Measurements from ENCODE around the gene MAML2. TPM values are rescaled to one million over a fixed set of nuclear protein-coding genes. Genes with fewer than 3 reads are reported as not detected.

Gene MAML2
- polyA plus RNA-seq, 3 donors: 0.57 to 7.6 (median 1.2) TPM

DNA sequence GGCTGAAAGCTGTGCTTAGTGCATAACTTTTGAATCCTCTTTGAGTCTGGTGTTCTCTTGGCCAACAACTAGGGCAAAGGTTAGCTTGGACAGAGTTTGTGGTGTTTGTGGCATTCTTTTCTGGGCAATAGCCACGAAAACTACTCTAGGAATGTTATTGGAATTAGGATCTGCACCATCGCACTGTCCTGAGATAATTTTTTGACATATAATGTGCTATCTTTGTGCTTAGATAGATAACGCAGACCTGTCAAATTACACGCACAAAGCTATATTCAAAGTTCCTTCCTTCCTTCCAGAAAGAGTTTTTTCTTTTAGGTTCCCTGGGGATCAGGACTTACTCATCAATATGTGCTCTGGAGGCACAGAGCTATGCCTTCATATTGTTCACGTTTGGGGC lies 252.3 kb downstream of the MAML2 start:
- H3K27ac Mint-ChIP-seq: no peak overlapping the region
- Histone ChIP-seq H3K79me2 (ENCODE audit: insufficient read depth, low read length) (no peaks in the 10 kb centered on the region), H3K27ac (ENCODE audit: low read depth in 1 of 2, low read length in 2 of 2) (no peak overlapping the region), H3K36me3 (replicated peaks in 1 of 2; ENCODE audit: control insufficient read depth in 1 of 2, insufficient read depth in 2 of 2, low read length in 2 of 2) (peaks cover 3 to 22% of the 10 kb centered on the region in 2 donors), H3K9me3 (replicated peaks in 1 of 2; ENCODE audit: control insufficient read depth in 1 of 2, insufficient read depth in 1 of 2, low read length in 2 of 2) (no peaks in the 10 kb centered on the region), H2AFZ (ENCODE audit: insufficient read depth, low read depth, low read length, poor library complexity, severe bottlenecking) (no peak overlapping the region), H3K4me3 (replicated peaks in 1 of 3; ENCODE audit: low read depth in 2 of 3, low read length in 3 of 3) (no peak overlapping the region), H3K27me3 (ENCODE audit: control insufficient read depth in 2 of 2, insufficient read depth in 2 of 2, low read length in 2 of 2) (no peaks in the 10 kb centered on the region), H4K20me1 (ENCODE audit: insufficient read depth, low read length) (peaks cover 14% of the 10 kb centered on the region), H3K4me2 (replicated peaks; ENCODE audit: extremely low read depth, low read length, poor library complexity, severe bottlenecking) (no peak overlapping the region), H3K9ac (ENCODE audit: insufficient read depth, low read length, poor library complexity, severe bottlenecking) (no peak overlapping the region), H3K4me1 (ENCODE audit: control insufficient read depth in 1 of 2, insufficient read depth in 2 of 2, low read length in 2 of 2) (no peaks in the 10 kb centered on the region)
- H3K4me3 Mint-ChIP-seq: no peak overlapping the region
- no peaks in the 10 kb centered on the region for H3K27me3 Mint-ChIP-seq (ENCODE audit: low read depth in 3 of 3)
- peaks cover 15 to 26% of the 10 kb centered on the region in 2 donors for H3K36me3 Mint-ChIP-seq
- peaks cover 0 to 1% (median 0%) of the 10 kb centered on the region in 7 donors for H3K9me3 Mint-ChIP-seq
- WGBS (ENCODE audit: insufficient coverage): 100% methylated on average over 2 of the region's 5 CpGs
- H3K4me1 Mint-ChIP-seq: no peaks in the 10 kb centered on the region
- TF ChIP-seq, protein P1, sequence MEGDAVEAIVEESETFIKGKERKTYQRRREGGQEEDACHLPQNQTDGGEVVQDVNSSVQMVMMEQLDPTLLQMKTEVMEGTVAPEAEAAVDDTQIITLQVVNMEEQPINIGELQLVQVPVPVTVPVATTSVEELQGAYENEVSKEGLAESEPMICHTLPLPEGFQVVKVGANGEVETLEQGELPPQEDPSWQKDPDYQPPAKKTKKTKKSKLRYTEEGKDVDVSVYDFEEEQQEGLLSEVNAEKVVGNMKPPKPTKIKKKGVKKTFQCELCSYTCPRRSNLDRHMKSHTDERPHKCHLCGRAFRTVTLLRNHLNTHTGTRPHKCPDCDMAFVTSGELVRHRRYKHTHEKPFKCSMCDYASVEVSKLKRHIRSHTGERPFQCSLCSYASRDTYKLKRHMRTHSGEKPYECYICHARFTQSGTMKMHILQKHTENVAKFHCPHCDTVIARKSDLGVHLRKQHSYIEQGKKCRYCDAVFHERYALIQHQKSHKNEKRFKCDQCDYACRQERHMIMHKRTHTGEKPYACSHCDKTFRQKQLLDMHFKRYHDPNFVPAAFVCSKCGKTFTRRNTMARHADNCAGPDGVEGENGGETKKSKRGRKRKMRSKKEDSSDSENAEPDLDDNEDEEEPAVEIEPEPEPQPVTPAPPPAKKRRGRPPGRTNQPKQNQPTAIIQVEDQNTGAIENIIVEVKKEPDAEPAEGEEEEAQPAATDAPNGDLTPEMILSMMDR (IDR thresholded peaks at IDR 0.05): no peak
- DNase-seq: no peak
- intact Hi-C loops (cut with micrococcal nuclease): no loop called here

- no peak overlapping the region for H2AFZ ChIP-seq (ENCODE audit: insufficient read depth, low read depth, low read length, poor library complexity, severe bottlenecking)
- H3K4me1 ChIP-seq (ENCODE audit: control insufficient read depth in 1 of 2, insufficient read depth in 2 of 2, low read length in 2 of 2): no peaks in the 10 kb centered on the region
- intact Hi-C loops (cut with micrococcal nuclease): no loop called here
- H3K36me3 ChIP-seq (replicated peaks in 1 of 2; ENCODE audit: control insufficient read depth in 1 of 2, insufficient read depth in 2 of 2, low read length in 2 of 2): peaks cover 3 to 22% of the 10 kb centered on the region in 2 donors
- DNase-seq: no peak
- WGBS (ENCODE audit: insufficient coverage): no CpG with 5 or more reads among the region's 3 CpGs
- H3K4me3 ChIP-seq (replicated peaks in 1 of 3; ENCODE audit: low read depth in 2 of 3, low read length in 3 of 3): no peak overlapping the region
- H3K9ac ChIP-seq (ENCODE audit: insufficient read depth, low read length, poor library complexity, severe bottlenecking): no peak overlapping the region
- H3K4me1 Mint-ChIP-seq: no peaks in the 10 kb centered on the region
- no peak overlapping the region for H3K27ac Mint-ChIP-seq
- H3K9me3 Mint-ChIP-seq: peaks cover 0 to 1% (median 0%) of the 10 kb centered on the region in 7 donors
- TF ChIP-seq, protein P1 (IDR thresholded peaks at IDR 0.05): no peak
- peaks cover 18% of the 10 kb centered on the region for H4K20me1 ChIP-seq (ENCODE audit: insufficient read depth, low read length)
- no peaks in the 10 kb centered on the region for H3K79me2 ChIP-seq (ENCODE audit: insufficient read depth, low read length)
- no peak overlapping the region for H3K4me2 ChIP-seq (replicated peaks; ENCODE audit: extremely low read depth, low read length, poor library complexity, severe bottlenecking)
- no peak overlapping the region for H3K27ac ChIP-seq (ENCODE audit: low read depth in 1 of 2, low read length in 2 of 2)
- H3K36me3 Mint-ChIP-seq: peaks cover 15 to 26% of the 10 kb centered on the region in 2 donors
- no peaks in the 10 kb centered on the region for H3K27me3 Mint-ChIP-seq (ENCODE audit: low read depth in 3 of 3)
- no peaks in the 10 kb centered on the region for H3K9me3 ChIP-seq (replicated peaks in 1 of 2; ENCODE audit: control insufficient read depth in 1 of 2, insufficient read depth in 1 of 2, low read length in 2 of 2)
- H3K27me3 ChIP-seq (ENCODE audit: control insufficient read depth in 2 of 2, insufficient read depth in 2 of 2, low read length in 2 of 2): no peaks in the 10 kb centered on the region
- H3K4me3 Mint-ChIP-seq: no peak overlapping the region
Measured at GRCh38 chr11:96088914-96089313, 254.1 kb downstream of the MAML2 start.
